HG03175 (cell line): ENCODE measurements around the gene DQX1.

Source experiments
- ATAC-seq: cut with Tn5 transposase; IDR thresholded peaks from one replicate; pipeline ENCODE4 v1.9.1; 2021; ENCODE audit warnings: mild to moderate bottlenecking, moderate library complexity; ENCODE audit not compliant: unreplicated experiment

The DQX1 gene

DNA sequence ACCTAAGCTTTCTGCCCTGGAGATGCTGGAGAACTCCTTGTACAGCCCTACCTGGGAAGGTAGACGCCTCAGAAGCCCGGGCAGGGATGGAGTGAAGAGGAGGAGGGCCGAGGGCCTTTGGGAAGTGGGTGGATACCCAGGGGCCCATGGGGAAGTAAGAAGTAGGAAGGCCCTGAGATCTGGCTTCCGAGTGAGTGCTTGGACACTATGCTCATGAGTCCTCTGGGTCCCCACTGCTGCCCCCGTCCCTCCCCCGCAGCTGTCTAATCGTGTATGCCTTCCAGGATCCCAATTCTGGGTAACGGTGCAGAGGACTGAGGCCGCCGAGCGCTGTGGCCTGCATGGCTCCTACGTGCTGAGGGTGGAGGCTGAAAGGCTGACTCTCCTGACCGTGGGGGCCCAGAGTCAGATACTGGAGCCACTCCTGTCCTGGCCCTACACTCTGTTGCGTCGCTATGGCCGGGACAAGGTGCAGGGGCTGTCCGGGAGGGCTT, 29.6 kb upstream of the DQX1 start:
- ATAC-seq: no peak

- peak; percentile 61 for ATAC-seq
These were observed 28.9 kb upstream of the DQX1 start for GRCh38 chr2:74554820-74555531.

DNA sequence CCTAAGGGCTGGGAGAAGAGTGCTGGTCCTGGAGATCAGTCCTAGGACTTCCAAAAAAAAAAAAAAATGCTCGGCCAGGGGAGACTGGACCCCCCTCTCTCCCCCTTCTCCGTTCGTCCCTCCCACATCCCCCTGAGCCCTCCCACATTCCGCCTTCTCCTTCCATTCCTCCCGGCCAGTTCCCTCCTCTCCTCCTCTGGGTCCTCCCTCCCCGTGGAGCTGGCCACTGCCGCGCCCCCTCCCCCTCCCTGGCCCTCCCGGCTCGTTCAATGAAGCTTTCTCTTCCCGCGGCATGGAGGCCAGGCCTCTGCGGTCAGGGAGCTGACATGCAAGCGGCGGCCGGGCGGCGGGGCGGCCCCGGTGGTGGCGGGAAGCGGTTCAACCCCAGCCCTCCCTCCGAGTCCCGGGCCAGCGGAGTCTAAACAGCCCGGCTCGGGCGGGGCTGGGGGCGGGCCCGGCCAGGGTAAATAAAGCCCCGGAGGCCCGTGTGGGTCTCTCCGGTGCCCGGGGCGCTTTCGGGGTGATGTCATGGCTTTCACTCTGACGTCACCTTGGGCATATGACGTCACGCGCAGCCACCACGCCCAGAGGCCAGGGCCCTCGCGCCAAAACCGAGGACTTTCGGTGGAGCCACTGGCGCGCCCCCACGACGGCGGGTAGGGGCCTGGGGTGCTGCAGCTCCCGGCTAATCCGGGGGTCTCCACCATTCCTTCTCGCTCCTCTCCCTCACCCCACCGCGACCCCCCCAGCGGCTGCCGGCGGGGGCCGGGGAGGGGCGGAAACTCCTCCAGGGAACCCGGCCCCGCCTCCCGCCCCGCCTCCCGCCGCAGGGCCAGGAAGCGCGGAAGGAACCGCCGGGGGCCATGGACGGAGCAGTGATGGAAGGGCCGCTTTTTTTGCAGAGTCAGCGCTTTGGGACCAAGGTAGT, 28.1 kb upstream of the DQX1 start, which contains the start of the genes DOK1 and LOXL3:
Gene DOK1, plus strand, starts transcription at position 829 of the 928 bp plus-strand sequence. Its CDS starts 35 bp downstream, at position 864.
Gene LOXL3, minus strand, starts transcription at position 51 of the 928 bp plus-strand sequence. CDS start 1,308 bp downstream, outside the sequence.
- peak; percentile 58 for ATAC-seq

DNA sequence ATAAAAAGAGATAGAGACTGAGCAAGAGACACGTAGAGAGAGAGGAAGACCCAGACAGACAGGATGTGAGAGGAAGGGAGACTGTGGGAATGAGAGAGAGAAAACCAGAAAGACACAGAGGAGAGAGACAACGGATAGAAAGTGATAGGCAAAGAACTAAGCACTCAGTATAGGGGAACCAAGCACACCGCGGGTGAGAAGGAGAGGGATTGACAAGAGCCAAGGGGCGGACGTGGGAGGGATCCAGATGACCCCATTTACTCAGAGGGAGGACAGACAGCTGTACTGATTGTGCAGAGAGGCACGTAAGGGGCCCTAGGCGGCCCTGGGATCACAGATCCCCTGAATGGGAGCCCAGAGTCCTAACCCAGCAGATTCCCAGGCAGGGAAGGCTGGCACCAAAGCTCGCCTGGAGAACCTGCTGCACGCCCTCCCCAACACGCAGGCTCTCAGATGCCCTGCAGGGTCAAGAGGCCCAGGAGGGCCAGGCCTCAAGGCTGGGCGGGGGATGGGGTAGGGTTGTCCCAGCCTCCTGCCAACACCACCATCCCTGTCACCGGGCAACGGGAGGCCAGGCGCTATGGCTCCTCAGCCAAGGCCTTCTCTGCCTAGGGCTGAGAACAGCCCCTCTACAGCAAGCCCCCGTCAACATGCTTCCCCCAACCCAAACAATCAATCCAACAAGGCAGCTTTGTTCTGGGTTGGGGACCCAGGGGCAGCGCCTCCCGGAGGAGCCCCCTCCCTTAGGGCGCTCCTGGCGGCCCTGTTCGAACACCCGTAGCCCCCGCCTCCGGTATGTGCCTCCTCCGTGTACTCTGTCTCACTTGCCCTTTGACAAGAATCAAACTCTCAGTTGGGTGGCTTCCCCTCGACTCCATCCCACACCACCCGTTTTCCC, 27.1 kb upstream of the DQX1 start:
- ATAC-seq: no peak

DNA sequence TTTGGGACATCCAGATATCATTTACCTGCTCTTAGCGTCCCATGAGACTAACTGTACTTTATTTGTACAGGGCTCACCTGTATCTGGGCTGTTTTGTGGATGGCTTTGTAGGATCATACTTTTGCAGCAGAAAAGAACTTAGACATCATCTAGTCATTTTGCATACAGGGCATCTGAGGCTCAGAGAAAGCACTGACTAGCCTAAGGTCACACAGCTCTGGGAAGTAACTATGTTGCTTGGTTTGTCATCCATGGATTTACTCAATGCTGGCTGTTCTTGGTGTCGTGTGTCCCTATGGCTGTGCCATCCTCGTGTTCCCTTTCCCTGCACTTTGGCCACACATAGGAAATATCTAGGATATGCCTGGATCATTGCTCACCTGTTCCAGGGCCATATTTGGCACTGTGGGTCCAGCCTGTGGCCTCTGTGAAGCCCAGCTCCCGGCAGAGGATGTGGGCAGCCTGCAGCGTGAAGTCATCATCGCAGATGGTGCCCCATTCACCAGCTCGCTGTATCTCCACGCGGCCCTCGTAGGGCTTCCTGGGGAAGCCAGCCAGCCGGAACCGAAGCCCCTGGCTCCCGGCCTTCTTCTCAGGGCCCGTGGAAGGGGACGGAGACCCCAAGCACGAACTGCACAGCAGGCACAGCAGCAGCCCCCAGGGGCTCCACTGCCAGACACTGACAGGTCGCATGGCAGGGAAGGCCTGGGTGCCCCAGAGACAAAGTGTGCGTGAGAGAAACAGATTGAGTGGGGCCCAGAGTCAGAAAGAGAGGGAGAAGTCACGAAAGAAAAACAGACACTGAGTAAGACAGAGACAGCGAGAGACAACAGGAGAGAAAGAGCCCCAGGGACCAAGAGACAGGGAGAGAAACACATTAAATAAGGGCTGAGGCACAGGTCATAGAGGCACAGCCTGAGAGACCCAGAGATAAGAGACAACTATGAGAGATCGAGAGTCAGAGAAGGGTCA, 26.2 kb upstream of the DQX1 start:
- ATAC-seq: no peak

DNA sequence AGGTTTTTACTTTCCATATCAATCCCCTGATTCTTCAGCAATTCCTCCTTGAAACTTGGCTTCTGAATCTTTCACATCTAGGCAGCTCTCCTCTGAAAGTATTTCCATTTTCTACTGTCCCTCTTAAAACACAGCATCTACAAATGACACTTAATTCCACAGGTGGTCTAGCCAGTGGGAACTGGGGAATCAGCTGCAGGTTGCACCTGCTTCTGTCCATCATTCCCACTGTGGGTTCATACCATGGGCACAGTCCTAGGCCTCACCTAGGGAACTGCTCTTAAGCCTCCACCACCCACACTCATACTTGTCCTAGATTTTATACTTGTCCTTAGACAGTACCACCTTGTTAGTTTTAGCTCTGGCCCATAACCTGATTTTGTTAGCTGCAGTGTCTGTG, 25.5 kb upstream of the DQX1 start:
- ATAC-seq: no peak

- no peak for ATAC-seq
These were observed 24.2 kb upstream of the DQX1 start for GRCh38 chr2:74550231-74550630.

DNA sequence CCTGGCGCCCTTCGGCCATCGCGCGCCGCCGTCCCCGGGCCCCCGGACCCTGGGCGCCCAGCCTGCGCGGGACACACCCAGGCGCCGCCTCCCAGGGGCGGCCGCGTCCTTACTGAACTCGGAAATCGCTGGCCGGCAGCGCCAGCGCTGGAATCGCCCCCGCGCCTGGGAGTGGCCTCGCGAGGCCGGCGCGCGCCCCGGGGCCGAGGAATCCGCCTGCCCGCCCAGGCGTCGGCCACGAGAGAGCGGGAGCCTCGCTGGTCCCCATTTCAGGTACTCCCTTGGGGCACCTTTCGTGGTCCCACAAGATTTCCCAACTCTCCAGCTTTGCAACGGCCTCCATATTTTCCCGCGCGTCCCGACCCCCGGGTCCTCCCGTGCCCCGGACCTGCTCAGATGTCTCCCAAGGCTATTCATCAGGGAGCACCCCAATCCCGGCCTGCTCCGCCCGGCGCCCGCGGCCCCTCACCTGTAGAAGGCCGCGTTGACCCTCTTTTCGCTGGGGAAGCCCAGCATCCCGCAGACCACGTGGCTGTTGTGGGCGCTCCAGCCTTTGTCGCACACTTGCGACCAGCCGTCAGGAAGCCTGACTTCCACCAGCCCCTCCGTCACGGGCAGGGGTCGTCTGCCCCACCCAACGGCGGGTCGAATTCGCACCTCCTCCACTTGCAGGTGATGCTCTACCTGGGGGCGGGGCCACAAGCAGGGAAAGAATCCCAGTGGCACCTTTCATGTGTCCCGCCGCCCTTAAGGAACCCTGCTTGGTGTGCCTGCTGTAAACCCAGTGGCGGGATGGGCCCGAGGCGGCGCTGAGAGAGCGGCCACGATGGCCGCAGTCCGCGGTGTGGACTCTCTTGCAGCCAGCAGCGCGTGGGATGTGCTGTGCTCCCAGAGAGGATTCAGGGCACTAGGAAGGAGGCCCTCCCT, 23.1 kb upstream of the DQX1 start:
- no peak for ATAC-seq

- no peak for ATAC-seq
These were observed 22.4 kb upstream of the DQX1 start for GRCh38 chr2:74548285-74548899.

DNA sequence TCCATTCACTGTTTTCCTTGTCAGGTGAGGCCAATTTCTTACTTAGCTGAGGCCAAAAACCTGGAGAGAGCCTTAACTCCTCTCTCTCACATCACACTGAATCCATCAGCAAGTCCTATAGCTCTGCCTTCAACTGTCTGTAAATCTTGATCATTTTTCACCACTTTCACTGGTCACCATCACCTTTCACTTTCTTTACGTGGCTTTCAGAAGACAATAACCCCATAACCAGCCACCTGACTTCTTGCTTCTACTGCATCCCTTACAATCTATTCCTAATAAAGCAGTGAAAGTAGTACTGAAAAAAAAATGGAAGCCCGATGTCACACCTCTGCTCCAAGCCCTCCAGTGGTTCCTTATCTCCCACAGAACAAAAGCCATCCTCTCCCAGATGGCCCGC, 20.0 kb upstream of the DQX1 start:
- ATAC-seq: no peak

DNA sequence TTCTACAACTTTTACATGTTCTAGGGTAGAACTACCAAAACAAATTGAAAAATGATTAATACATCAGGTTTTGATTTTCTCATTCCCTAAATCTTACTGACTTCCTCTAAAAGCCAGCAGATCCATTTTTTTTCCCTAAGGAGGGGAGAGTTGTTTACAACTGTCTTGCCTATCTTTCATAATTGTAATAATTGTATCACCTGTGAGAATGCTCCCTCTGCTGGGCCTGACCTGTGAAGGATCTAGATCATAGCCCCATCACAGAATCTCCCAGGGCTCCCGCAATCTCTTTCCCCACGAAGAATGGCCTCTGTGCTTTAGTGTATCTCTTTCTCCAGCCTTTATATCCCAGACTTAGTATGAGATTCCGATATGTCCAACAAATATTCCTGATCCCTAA, 18.6 kb upstream of the DQX1 start:
- ATAC-seq: no peak

GRCh38 chr2:74542978-74543377, 16.9 kb upstream of the DQX1 start:
- no peak for ATAC-seq

- ATAC-seq: no peak
These were observed 14.3 kb upstream of the DQX1 start for GRCh38 chr2:74540291-74540690.

GRCh38 chr2:74538881-74539339, 12.9 kb upstream of the DQX1 start:
- ATAC-seq: no peak

- no peak for ATAC-seq
These were observed 11.1 kb upstream of the DQX1 start for GRCh38 chr2:74537140-74537539.

DNA sequence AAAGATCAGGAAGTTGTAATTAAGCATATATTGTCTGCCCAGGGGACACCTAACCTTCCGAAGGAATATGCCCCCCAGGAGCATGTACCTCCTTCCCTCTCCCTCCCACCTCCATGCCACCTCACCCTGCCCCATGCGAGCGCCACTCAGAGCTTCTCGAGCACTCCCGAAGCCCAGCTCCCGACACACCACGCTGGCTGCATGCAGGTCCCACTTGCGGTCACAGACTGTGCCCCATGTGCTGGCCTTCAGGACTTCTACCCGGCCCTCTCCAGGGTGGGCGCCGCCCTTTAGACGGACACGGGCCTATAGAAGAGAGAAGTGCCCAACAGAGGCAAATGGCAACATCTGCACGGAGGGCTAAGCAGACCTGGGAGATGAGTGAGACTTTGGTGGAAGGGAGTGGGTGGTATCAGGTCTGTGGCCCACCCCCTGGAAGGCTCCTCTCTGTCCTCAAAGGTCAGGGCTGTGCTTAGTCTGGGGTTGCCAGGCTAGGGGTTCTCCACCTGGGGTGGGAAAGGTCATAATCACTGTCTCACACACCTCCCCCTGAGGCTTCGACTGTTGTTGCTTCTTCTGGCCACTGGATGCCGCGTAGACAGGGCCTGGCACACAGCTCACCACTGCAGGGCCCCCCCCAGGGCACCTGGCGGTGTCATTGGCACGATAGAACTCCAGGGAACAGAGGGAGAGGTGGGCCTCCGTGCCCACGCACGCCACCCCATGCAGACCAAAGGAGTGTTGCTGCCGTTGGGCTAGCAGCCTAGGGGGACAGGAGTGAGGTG, 10.3 kb upstream of the DQX1 start:
- ATAC-seq: no peak

DNA sequence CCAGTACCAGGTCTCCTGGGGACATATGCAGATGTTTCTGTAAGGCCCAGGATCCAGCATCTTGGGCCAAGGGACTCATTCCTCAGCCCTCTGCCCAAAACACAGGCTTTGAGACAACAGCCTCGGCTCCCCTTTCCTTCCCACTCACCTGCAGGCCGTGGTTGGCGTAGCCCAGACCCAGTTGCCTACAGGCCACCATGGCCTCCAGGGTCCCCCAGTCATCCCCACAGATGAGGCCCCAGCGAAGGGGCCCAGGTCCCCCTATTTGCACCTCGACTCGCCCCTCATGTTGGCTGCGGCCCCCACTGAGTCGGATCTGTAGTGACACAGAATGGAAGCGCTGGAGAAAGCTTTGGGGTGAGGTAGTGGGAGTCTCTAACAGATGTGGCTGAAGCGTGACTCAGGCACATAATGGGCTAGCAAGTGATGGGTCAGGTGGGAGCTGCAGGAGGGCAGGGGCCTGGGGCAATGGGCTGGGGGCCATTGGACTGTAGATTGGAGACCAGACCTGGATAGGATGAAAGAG, 9.5 kb upstream of the DQX1 start:
- ATAC-seq: no peak
